ENCODE results near the gene HOXB9. TPM values are rescaled to one million over a fixed set of nuclear protein-coding genes. Genes with fewer than 3 reads are reported as not detected.

Gene HOXB9
- total and polyA plus RNA-seq, 9 of the 15 experiments (the other 6 are each of a cell fraction or from before 2014, with no cell fraction given): 3.1 to 196 (median 77.6) TPM

DNA sequence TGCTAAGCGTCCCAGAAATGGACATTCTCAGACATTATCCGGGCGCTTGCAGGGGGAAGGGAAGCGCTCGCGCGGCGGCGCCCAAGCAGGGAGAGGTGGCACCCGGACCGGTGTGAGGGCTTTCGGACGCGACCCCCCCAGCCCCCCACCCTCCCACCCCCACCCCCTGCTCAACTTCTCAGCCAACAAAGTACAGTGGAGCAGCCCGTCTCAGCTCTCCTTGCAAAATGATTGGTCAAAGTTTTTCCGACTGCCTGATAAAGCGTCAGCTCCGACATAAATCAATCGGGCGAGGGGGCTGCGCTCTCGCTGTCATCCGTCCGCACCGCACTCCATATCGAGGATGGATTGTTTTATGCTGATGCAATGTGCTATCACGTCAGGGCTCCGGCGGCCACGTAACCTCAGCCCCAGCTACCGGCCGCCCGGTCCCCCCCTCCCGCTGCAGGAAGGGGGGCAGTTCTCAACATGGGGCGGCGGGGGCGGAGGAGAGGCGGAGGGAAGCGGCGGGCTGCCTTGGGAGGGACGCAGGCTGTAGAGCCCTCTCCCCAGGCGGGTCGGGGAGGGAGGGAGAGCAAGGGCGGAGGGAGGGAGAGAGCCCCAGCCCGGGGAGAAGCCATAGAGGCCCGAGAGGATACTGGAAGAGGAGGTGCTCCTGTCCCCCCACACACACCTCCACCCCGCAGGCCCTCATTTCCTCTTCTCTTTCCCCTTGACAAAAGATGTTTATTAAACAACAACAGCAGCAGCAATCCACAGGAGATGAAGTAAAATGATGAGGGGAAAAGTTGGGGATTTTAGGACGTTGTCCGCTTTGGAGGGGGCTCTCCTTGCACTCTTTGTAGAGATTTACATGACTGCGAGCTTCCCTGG is at the start of gene HOXB9 (continued):
- TF ChIP-seq, protein P1, sequence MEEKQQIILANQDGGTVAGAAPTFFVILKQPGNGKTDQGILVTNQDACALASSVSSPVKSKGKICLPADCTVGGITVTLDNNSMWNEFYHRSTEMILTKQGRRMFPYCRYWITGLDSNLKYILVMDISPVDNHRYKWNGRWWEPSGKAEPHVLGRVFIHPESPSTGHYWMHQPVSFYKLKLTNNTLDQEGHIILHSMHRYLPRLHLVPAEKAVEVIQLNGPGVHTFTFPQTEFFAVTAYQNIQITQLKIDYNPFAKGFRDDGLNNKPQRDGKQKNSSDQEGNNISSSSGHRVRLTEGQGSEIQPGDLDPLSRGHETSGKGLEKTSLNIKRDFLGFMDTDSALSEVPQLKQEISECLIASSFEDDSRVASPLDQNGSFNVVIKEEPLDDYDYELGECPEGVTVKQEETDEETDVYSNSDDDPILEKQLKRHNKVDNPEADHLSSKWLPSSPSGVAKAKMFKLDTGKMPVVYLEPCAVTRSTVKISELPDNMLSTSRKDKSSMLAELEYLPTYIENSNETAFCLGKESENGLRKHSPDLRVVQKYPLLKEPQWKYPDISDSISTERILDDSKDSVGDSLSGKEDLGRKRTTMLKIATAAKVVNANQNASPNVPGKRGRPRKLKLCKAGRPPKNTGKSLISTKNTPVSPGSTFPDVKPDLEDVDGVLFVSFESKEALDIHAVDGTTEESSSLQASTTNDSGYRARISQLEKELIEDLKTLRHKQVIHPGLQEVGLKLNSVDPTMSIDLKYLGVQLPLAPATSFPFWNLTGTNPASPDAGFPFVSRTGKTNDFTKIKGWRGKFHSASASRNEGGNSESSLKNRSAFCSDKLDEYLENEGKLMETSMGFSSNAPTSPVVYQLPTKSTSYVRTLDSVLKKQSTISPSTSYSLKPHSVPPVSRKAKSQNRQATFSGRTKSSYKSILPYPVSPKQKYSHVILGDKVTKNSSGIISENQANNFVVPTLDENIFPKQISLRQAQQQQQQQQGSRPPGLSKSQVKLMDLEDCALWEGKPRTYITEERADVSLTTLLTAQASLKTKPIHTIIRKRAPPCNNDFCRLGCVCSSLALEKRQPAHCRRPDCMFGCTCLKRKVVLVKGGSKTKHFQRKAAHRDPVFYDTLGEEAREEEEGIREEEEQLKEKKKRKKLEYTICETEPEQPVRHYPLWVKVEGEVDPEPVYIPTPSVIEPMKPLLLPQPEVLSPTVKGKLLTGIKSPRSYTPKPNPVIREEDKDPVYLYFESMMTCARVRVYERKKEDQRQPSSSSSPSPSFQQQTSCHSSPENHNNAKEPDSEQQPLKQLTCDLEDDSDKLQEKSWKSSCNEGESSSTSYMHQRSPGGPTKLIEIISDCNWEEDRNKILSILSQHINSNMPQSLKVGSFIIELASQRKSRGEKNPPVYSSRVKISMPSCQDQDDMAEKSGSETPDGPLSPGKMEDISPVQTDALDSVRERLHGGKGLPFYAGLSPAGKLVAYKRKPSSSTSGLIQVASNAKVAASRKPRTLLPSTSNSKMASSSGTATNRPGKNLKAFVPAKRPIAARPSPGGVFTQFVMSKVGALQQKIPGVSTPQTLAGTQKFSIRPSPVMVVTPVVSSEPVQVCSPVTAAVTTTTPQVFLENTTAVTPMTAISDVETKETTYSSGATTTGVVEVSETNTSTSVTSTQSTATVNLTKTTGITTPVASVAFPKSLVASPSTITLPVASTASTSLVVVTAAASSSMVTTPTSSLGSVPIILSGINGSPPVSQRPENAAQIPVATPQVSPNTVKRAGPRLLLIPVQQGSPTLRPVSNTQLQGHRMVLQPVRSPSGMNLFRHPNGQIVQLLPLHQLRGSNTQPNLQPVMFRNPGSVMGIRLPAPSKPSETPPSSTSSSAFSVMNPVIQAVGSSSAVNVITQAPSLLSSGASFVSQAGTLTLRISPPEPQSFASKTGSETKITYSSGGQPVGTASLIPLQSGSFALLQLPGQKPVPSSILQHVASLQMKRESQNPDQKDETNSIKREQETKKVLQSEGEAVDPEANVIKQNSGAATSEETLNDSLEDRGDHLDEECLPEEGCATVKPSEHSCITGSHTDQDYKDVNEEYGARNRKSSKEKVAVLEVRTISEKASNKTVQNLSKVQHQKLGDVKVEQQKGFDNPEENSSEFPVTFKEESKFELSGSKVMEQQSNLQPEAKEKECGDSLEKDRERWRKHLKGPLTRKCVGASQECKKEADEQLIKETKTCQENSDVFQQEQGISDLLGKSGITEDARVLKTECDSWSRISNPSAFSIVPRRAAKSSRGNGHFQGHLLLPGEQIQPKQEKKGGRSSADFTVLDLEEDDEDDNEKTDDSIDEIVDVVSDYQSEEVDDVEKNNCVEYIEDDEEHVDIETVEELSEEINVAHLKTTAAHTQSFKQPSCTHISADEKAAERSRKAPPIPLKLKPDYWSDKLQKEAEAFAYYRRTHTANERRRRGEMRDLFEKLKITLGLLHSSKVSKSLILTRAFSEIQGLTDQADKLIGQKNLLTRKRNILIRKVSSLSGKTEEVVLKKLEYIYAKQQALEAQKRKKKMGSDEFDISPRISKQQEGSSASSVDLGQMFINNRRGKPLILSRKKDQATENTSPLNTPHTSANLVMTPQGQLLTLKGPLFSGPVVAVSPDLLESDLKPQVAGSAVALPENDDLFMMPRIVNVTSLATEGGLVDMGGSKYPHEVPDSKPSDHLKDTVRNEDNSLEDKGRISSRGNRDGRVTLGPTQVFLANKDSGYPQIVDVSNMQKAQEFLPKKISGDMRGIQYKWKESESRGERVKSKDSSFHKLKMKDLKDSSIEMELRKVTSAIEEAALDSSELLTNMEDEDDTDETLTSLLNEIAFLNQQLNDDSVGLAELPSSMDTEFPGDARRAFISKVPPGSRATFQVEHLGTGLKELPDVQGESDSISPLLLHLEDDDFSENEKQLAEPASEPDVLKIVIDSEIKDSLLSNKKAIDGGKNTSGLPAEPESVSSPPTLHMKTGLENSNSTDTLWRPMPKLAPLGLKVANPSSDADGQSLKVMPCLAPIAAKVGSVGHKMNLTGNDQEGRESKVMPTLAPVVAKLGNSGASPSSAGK (IDR thresholded peaks at IDR 0.05): no peak
- TF ChIP-seq FOXK1 (CRISPR knock-in tag; IDR thresholded peaks at IDR 0.05; ENCODE audit: borderline replicate concordance) (no peak), ZNF316 (IDR thresholded peaks at IDR 0.05) (peak; percentile 75), HDAC3 (IDR thresholded peaks at IDR 0.05; ENCODE audit: borderline replicate concordance, partially characterized antibody) (peak; percentile 84), SRSF9 (IDR thresholded peaks at IDR 0.05; ENCODE audit: borderline replicate concordance, low read depth, low read length) (no peak), ILK (tag; IDR thresholded peaks at IDR 0.05; ENCODE audit: borderline replicate concordance, low read depth) (no peak), XRCC3 (IDR thresholded peaks at IDR 0.05) (no peak)
- TF ChIP-seq, protein P2, sequence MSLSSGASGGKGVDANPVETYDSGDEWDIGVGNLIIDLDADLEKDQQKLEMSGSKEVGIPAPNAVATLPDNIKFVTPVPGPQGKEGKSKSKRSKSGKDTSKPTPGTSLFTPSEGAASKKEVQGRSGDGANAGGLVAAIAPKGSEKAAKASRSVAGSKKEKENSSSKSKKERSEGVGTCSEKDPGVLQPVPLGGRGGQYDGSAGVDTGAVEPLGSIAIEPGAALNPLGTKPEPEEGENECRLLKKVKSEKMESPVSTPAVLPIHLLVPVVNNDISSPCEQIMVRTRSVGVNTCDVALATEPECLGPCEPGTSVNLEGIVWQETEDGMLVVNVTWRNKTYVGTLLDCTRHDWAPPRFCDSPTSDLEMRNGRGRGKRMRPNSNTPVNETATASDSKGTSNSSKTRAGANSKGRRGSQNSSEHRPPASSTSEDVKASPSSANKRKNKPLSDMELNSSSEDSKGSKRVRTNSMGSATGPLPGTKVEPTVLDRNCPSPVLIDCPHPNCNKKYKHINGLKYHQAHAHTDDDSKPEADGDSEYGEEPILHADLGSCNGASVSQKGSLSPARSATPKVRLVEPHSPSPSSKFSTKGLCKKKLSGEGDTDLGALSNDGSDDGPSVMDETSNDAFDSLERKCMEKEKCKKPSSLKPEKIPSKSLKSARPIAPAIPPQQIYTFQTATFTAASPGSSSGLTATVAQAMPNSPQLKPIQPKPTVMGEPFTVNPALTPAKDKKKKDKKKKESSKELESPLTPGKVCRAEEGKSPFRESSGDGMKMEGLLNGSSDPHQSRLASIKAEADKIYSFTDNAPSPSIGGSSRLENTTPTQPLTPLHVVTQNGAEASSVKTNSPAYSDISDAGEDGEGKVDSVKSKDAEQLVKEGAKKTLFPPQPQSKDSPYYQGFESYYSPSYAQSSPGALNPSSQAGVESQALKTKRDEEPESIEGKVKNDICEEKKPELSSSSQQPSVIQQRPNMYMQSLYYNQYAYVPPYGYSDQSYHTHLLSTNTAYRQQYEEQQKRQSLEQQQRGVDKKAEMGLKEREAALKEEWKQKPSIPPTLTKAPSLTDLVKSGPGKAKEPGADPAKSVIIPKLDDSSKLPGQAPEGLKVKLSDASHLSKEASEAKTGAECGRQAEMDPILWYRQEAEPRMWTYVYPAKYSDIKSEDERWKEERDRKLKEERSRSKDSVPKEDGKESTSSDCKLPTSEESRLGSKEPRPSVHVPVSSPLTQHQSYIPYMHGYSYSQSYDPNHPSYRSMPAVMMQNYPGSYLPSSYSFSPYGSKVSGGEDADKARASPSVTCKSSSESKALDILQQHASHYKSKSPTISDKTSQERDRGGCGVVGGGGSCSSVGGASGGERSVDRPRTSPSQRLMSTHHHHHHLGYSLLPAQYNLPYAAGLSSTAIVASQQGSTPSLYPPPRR (CRISPR knock-in tag; IDR thresholded peaks at IDR 0.05; ENCODE audit: borderline replicate concordance): peak; percentile 83
- TF ChIP-seq, protein P3, sequence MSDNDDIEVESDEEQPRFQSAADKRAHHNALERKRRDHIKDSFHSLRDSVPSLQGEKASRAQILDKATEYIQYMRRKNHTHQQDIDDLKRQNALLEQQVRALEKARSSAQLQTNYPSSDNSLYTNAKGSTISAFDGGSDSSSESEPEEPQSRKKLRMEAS (CRISPR knock-in tag; IDR thresholded peaks at IDR 0.05): 0 out of 2 replicates have a peak, but pooled peaks have one; percentile 7

Measured in K562 (cell line).